Measurements from ENCODE around the gene GAB3. TPM values are rescaled to one million over a fixed set of nuclear protein-coding genes. Genes with fewer than 3 reads are reported as not detected.
"Not testable (repeated sequence)": the region's sequence is repeated elsewhere in the genome, so short reads cannot be mapped to it uniquely, and the experiment has no call there.

The GAB3 gene
- total and polyA plus RNA-seq, 2 donors (not counting 1 experiment from before 2014, with no cell fraction given) = 2.8 to 4.1 TPM

GRCh38 chrX:154670848-154671247 lies 80.0 kb downstream of the GAB3 start:
- H3K4me3 ChIP-seq (replicated peaks in 1 of 4; ENCODE audit: control extremely low read depth in 1 of 4, insufficient read depth in 1 of 4, low read depth in 3 of 4, low read length in 4 of 4); H3K9me3 ChIP-seq (ENCODE audit: control insufficient read depth, insufficient read depth, low read depth, low read length); H4K20me1 ChIP-seq (ENCODE audit: control insufficient read depth, extremely low read depth, insufficient read depth, low read length); DNase-seq (ENCODE audit: low read depth in 2 of 2); H3K27ac ChIP-seq (ENCODE audit: insufficient read depth, low read length); H3K27me3 ChIP-seq (ENCODE audit: control insufficient read depth, insufficient read depth, low read length); H3K36me3 ChIP-seq (ENCODE audit: control insufficient read depth, insufficient read depth, low read length); H3K4me1 ChIP-seq (ENCODE audit: control insufficient read depth, extremely low read depth, insufficient read depth, low read length); H3K79me2 ChIP-seq (ENCODE audit: control insufficient read depth, insufficient read depth, low read length); H3K9ac ChIP-seq (ENCODE audit: insufficient read depth, low read length); H2AFZ ChIP-seq (ENCODE audit: low read length); H3K4me2 ChIP-seq (ENCODE audit: extremely low read depth, insufficient read depth, low read length): not testable (repeated sequence)

GRCh38 chrX:154661899-154662298 lies 89.0 kb downstream of the GAB3 start:
- no peaks in the 10 kb centered on the region for H3K9me3 ChIP-seq (ENCODE audit: control insufficient read depth, insufficient read depth, low read depth, low read length)
- no peak for TF ChIP-seq EZH2 (IDR thresholded peaks at IDR 0.05; ENCODE audit: low read length, missing control alignments)
- TF ChIP-seq, protein P1, sequence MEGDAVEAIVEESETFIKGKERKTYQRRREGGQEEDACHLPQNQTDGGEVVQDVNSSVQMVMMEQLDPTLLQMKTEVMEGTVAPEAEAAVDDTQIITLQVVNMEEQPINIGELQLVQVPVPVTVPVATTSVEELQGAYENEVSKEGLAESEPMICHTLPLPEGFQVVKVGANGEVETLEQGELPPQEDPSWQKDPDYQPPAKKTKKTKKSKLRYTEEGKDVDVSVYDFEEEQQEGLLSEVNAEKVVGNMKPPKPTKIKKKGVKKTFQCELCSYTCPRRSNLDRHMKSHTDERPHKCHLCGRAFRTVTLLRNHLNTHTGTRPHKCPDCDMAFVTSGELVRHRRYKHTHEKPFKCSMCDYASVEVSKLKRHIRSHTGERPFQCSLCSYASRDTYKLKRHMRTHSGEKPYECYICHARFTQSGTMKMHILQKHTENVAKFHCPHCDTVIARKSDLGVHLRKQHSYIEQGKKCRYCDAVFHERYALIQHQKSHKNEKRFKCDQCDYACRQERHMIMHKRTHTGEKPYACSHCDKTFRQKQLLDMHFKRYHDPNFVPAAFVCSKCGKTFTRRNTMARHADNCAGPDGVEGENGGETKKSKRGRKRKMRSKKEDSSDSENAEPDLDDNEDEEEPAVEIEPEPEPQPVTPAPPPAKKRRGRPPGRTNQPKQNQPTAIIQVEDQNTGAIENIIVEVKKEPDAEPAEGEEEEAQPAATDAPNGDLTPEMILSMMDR (conservative IDR thresholded peaks at IDR 0.05 in 1 of 2, IDR thresholded peaks at IDR 0.05 in 1 of 2; ENCODE audit: low read depth in 1 of 2, low read length in 2 of 2) = no peak

GRCh38 chrX:154661170-154661569 lies 89.7 kb downstream of the GAB3 start:
- no peaks in the 10 kb centered on the region for H3K36me3 ChIP-seq (ENCODE audit: control insufficient read depth, insufficient read depth, low read length)
- no peaks in the 10 kb centered on the region for H3K27me3 ChIP-seq (ENCODE audit: control insufficient read depth, insufficient read depth, low read length)
- H3K4me1 ChIP-seq (ENCODE audit: control insufficient read depth, extremely low read depth, insufficient read depth, low read length) = no peaks in the 10 kb centered on the region
- no peak overlapping the region for H3K27ac ChIP-seq (ENCODE audit: insufficient read depth, low read length)
- H3K79me2 ChIP-seq (ENCODE audit: control insufficient read depth, insufficient read depth, low read length) = no peaks in the 10 kb centered on the region
- TF ChIP-seq, protein P1 (conservative IDR thresholded peaks at IDR 0.05 in 1 of 2, IDR thresholded peaks at IDR 0.05 in 1 of 2; ENCODE audit: low read depth in 1 of 2, low read length in 2 of 2) = no peak
- TF ChIP-seq EZH2 (IDR thresholded peaks at IDR 0.05; ENCODE audit: low read length, missing control alignments) = no peak
- H3K4me2 ChIP-seq (ENCODE audit: extremely low read depth, insufficient read depth, low read length) = no peak overlapping the region
- no peak overlapping the region for H3K9ac ChIP-seq (ENCODE audit: insufficient read depth, low read length)
- H4K20me1 ChIP-seq (ENCODE audit: control insufficient read depth, extremely low read depth, insufficient read depth, low read length) = no peaks in the 10 kb centered on the region
- no peak overlapping the region for H2AFZ ChIP-seq (ENCODE audit: low read length)
- no peak overlapping the region for H3K4me3 ChIP-seq (replicated peaks in 1 of 4; ENCODE audit: control extremely low read depth in 1 of 4, insufficient read depth in 1 of 4, low read depth in 3 of 4, low read length in 4 of 4)
- no peaks in the 10 kb centered on the region for H3K9me3 ChIP-seq (ENCODE audit: control insufficient read depth, insufficient read depth, low read depth, low read length)
- DNase-seq (ENCODE audit: low read depth in 2 of 2) = no peak

More at GRCh38 chrX:154661899-154662298, 89.0 kb downstream of the GAB3 start:
- DNase-seq (ENCODE audit: low read depth in 2 of 2) = no peak
- Histone ChIP-seq H3K27ac (ENCODE audit: insufficient read depth, low read length) (no peak overlapping the region), H3K27me3 (ENCODE audit: control insufficient read depth, insufficient read depth, low read length) (no peaks in the 10 kb centered on the region), H3K36me3 (ENCODE audit: control insufficient read depth, insufficient read depth, low read length) (no peaks in the 10 kb centered on the region), H2AFZ (ENCODE audit: low read length) (no peak overlapping the region), H3K79me2 (ENCODE audit: control insufficient read depth, insufficient read depth, low read length) (no peaks in the 10 kb centered on the region), H3K9ac (ENCODE audit: insufficient read depth, low read length) (no peak overlapping the region), H3K4me3 (replicated peaks in 1 of 4; ENCODE audit: control extremely low read depth in 1 of 4, insufficient read depth in 1 of 4, low read depth in 3 of 4, low read length in 4 of 4) (no peak overlapping the region), H3K4me1 (ENCODE audit: control insufficient read depth, extremely low read depth, insufficient read depth, low read length) (no peaks in the 10 kb centered on the region), H4K20me1 (ENCODE audit: control insufficient read depth, extremely low read depth, insufficient read depth, low read length) (no peaks in the 10 kb centered on the region), H3K4me2 (ENCODE audit: extremely low read depth, insufficient read depth, low read length) (no peak overlapping the region)

Measured in fibroblast of lung (primary cell).